DMS 273 (cell line): ENCODE results near the gene HOXC11.

Experiments
- DNase-seq: peaks from one replicate; lab custom pipeline; 2025; ENCODE audit not compliant: unreplicated experiment; lab: John Stamatoyannopoulos, UW

The HOXC11 gene

DNA sequence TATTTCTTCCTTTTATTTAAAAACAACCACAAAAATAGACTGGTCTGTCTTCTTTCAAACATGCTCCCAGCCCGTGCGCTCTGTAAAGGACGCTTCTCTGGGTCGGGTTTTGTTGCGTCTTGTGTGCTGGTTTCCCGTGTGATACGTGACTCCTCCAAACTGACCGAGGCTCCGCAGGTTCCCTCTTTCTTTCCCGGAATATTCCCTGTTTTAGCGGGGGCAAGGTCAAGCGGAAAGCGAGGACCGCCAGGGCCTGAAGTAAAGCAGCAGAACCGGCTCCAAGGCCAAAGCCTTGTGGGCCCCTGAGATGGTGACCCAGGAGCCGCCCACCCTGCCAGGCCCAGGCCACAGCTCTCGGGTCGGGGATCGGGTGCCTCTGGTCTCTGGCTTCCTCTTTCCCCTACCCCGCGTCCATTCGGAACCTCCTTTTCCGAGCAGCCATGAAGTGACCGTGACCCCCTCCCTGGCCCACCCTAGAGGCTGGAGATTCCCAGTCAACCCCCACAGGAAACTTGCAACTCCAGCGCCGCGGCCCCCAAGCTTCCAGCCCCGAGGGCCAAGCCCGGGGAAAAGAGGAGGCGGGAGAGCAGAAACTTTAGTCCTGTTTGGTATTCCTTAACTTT lies 11.1 kb downstream of the HOXC11 start:
- no peak for DNase-seq

DNA sequence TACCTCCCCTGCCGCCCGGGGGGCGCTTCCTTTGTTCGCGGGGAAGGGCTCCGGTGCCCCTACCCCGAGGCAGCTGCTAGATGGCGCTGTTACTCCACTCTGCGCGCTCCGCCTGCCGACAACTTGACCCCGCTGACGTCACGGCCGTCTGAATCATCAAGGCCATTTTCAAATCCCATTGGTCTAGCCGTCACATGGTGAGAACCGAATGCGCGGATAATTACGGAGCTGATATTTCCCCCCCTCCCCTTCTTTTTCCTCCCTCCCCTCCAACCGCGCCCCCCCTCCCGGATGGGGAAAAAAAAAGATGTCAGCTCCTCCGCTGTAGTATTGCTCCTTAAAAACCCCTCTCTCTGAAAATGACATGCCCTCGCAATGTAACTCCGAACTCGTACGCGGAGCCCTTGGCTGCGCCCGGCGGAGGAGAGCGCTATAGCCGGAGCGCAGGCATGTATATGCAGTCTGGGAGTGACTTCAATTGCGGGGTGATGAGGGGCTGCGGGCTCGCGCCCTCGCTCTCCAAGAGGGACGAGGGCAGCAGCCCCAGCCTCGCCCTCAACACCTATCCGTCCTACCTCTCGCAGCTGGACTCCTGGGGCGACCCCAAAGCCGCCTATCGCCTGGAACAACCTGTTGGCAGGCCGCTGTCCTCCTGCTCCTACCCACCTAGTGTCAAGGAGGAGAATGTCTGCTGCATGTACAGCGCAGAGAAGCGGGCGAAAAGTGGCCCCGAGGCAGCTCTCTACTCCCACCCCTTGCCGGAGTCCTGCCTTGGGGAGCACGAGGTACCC lies 12.2 kb downstream of the HOXC11 start, which contains the start of gene HOXC10:
TSS of gene HOXC10 (plus strand) at position 246 of the 791 bp plus-strand sequence. CDS start at position 360, 114 bp downstream.
- peak; percentile 90 for DNase-seq

DNA sequence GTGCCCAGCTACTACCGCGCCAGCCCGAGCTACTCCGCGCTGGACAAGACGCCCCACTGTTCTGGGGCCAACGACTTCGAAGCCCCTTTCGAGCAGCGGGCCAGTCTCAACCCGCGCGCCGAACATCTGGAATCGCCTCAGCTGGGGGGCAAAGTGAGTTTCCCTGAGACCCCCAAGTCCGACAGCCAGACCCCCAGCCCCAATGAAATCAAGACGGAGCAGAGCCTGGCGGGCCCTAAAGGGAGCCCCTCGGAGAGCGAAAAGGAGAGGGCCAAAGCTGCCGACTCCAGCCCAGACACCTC lies 12.7 kb downstream of the HOXC11 start:
- no peak for DNase-seq

DNA sequence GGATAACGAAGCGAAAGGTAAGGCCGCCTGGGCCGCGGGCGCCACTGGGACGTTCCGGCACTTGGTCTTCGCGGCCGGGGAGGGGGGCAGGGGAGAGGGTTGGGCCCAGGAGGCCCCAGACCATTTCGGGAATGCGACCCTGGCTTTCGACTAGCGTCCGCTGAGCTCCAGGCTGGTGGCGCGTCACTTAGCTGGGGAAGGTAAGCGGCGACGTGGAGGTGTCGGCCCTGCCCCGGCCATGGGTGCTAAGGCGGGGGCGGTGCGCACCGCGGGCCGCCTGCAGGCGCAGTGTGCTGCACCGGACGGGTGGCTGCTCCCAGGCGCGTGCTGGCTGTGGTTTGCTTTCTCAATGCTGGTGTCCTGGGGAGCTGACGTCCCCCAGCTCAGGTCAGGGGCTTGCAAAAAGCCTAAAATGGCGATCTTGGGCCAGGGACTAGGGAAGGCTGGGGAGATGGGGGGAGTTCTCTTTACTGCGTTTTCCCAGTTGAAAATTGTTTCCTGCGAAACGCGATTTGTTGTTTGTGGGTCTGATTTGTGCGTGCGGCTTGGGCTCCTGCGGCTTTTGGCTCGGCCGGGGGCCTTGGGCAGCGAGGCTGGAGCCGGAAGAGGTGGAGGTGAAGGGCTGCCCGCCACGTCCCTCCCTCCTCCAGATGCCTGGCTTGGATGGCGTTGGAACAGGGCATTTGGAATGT lies 13.2 kb downstream of the HOXC11 start:
- DNase-seq = no peak

DNA sequence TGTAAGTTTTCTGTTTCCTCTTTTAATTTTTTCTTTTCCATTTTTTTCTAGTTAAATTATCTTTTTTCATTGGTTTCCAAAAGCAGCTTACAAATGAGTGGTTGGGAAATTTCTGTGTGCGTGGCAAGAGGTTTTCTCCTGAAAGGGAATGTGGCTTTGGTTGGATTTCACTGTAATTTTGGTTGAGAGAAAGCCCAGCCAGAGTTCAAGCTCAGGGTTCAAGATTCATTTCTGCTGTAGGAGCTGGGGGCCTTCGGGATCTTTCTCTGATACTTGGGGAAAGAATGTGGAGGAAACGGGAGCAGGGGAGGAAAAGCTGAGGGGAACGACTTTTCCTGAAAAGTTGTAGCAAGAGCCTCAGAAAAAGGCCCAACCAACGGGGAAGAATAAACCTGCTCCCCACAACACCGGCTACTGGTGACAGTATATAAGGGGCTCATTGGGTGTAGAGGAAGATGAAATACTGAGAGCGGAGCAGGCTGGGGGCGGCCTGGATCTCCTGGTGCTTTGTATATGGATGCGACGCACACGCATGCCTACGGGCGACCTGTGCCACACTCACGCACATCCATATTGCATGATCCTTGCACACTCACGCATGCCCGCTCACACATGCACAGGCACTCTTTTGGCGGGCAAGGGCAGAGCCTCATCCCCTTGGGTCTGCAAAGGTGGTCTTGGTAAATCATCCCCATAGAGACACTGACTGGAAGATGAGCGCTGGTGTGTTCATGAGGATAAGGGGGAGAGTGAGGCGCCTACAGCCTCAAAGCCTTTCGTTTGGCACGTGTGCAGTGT lies 14.0 kb downstream of the HOXC11 start:
- DNase-seq = no peak

DNA sequence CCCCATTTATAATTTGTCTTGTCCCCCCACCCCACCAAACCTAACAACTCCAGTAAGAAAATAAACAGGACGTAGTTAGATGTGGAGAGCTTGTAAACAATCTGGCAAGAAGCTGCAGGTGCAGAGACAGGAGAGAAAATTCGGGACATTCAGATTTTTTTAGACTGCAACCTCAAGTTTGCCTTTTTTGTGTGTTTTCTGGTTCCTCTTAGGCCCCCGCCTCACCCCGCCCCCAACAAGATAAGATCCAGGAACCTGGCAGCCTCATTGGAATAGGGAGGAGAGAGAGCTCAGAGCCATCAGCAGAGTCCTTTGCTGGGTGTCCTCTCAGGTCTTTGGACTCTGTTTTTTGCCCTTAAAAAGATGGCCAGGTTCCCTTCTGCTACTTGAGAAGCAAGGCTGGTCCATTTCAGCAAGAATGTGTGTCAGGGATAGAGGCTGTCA lies 14.9 kb downstream of the HOXC11 start:
- no peak for DNase-seq

DNA sequence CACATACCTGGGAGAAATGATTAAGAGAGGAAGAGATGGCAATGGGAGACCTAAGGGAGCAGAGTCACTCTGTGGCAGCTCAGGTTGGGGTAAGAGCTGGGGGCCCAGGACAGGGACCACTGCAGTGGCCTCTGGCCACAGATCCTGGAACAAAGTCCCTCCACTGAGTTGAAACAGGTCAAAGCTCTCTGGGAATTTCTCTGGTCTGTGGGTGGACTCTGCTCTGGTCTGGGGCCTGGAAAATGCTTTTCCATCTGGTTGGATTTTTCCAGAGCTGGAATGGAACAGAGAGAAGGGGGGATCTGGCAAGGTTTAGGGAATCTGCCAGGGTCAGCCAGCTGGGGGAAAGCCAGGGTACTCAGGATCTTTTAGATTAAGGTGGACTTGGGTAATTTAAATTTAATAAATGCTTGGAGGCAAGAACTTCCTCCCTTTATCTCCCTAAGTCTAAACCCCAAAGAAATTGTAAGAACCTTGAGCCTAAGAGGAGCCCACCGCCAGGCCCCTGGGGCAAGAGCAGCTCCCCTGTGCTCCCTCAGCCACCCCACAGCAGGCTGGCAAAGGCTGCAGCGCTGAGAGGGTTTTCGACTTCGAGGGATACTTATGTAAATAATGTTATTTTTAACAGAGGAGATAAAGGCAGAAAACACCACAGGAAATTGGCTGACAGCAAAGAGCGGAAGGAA lies 15.8 kb downstream of the HOXC11 start:
- no peak for DNase-seq

DNA sequence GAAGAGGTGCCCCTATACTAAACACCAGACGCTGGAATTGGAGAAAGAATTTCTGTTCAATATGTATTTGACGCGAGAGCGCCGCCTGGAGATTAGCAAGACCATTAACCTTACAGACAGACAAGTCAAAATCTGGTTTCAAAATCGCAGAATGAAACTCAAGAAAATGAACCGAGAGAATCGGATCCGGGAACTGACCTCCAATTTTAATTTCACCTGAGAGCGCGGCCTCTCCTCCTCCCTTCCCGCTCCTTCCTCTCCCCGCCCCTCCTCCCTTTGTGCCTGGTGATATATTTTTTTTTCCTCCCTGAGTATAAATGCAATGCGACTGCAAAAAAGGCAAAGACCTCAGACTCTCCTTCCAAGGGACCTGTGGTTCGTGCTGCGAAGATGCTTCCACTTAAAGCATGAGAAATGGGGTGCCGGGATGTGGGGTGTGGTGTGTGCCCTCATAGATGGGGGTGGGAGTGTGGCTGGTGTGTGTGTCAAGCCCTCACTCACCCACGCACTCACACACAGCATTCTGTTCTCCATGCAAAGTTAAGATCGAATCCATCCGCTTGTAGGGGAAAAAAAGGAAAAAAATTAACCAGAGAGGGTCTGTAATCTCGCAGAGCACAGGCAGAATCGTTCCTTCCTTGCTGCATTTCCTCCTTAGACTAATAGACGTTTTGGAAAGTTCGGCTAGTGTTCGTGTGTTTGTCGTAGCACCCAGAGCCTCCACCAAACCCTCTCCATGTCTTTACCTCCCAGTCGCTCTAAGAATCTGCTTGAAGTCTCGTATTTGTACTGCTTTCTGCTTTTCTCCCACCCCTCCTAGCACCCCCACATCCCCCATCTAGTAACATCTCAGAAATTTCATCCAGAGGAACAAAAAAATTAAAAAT lies 16.5 kb downstream of the HOXC11 start:
- DNase-seq = peak; percentile 68

DNA sequence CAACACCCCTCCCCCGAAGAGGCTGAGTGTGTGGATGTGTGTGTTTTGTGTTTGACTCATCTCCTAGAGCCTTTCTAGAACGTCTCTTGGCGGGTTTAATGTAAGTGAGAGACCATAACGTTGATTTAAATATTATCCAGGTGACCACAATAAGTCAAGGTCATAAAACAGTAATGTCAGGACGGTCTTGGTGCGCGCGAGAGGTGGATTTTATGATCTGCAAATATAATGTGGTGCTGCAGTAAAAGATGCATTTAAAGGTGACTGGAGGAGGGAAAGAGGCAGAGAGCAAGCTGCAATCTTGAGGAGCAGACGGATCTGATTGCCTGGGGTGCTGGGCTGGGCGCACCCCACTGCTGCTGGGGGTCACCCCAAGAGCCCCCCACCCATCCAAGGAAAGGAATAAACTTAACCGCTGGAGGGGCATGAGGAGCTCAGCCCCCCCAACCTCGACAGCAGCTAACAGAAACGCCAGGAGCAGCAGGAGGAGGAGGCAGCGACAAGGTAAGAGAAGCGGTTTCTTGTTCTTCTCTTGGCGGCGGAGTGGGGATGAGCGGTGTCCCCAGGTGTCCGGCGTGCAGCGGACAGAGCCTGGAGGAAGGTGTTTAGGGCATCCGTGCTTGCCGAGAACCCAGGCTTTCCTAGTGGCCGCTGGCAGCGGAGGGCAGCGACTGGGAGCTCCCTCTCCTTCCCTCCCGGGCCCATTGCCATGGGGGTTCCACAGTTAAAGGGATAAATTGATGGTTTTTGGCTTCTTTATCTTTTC lies 17.6 kb downstream of the HOXC11 start:
- DNase-seq = no peak

DNA sequence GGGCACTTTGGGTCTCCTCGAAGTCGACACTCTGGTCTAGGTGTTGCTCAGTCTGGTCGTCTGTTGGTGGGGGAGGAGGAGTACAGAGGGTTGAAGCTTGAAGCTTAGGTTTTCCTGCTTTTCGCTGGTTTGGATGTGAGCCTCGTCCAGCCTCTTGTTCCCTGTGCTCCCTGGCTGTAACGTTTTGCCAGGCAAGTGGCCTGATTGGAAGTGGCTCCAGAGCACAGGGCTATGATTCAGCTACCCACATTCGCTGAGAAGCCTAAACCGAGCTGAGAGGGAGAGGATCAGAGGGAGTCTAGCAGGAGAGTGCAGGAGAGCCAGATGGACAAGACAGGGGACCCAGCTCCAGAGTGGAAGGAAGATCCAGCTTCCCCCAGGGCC lies 18.1 kb downstream of the HOXC11 start:
- peak; percentile 12 for DNase-seq

DNA sequence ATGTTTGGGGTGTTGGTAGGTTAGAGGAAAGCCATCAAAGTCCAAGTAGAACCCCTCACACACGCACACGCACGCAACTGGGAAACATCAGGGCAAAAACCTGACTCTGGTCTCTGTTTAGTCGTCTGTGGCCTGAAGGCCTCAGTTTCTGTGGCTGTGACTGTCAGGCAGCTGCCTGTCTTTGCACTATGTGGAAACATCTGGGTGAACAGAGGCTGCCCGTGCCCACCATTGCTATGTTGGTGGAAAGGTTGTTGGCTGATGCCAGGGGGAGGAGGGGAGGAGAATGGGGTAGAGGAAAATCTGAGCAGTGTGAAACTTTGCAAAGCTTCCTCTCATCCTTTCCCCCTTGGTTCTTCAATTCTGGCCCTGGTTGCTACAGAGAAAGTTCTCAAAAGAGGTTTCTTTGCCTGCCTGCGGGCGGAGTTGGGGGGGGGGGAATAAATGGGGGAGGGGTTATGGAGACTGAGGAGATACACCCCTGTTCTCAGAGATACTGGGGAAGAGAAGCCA lies 19.5 kb downstream of the HOXC11 start:
- no peak for DNase-seq

DNA sequence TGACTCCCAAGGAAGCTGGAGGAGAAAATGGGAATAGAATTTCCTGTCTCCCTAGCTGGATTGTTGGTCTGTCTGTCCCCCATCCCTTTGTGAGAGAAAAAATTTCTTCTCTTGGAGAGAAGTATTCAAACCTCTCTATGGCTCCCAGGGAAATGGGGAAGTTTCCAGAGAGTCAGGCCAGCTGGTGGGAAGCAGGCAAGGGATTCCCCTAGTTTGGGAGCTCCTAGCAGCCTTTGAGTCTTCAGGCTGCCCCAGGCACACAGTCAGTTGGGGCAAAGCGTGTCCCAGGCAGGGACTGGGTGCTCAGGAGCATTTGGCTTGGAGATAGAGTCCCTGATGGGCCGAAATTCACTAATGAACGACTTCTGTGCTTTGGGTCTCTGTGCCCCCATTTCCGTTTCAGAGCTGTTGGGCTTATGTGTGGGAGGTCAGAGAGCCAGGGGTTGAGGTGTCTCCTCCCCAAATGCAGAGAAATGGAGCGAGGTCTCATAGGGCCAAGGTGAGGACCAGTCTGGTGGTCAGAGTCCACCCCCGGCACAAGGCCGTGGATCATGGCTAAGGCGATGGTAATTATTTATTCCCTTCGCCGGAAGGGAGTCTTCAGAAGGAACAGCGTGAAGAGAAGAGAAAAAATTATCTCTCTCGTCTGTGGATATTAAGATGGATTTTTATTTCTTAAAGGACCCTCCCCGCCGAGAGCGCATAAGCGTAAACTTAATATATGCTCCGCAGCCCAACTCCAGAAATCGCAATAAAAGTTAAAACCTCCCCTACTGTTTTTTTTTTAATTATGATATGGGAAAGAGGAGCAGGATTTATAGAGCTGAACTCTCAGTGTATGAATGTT lies 20.5 kb downstream of the HOXC11 start:
- no peak for DNase-seq

DNA sequence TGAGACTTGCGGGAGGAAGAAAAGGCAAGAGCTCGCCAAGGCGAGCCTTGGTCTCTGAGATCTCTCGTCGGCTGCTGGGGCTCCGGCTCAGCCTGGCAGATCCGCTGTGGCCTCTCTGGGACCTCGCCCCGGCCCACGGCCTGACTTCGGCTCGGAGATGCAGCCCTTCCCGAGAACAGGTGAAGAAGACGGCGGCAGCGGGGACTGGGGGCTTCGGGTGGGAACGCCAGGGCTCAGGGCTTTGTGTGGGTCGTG lies 21.0 kb downstream of the HOXC11 start:
- DNase-seq = no peak

DNA sequence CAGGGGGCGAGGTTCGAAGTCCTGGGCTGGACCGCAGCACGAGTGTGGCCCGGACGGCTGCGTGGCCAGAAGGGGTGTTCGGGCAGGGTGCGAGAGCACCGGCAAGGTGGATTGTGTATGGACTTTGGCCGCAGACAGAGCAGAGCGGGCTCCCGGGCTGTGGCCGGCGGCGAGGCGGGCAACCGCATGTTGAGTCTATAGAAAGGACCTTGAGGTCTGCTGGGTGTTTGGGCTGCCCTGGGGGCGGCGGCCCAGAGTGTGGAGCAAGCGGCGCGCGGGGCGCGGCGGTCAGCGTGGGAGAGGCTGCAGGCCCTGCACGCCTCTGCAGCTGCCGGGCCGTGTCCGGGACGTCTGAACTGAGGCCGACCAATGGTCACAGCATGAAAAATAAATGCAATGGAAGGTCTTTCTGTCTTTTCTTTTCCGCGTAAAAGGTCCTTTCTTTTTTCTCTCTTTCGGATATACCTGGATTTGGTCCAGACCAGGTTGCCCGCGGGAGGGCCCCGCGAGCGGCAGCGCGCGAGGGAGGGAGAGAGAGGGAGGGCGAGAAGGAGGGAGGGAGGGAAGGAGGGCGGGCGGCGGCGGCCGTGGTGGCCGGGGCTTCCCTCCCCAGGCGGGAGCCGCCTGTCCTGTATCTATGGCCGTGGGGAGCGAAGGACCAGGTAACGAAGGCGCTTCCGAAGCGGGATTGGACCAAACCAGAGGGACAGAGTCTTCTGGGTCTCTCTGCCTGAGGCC lies 21.5 kb downstream of the HOXC11 start:
- no peak for DNase-seq

DNA sequence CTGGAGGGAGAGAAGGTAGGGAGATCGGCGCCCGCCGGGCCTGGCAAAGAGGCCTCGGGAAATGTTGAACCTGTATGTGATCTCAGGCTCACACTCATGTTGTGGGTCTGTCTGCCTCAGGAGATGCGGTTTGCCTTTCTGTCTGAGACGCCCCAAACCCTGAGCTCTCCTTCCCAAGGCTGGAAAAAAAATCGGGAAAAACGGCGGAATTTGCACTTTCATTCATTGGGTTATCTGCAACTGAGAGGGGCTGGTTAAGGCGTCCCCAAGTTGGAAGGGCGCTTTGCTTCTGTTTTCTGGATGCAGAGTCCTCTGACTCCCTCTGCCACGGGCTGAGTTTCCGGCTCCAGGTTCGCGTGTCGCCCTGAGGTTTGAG lies 22.1 kb downstream of the HOXC11 start:
- DNase-seq = no peak

DNA sequence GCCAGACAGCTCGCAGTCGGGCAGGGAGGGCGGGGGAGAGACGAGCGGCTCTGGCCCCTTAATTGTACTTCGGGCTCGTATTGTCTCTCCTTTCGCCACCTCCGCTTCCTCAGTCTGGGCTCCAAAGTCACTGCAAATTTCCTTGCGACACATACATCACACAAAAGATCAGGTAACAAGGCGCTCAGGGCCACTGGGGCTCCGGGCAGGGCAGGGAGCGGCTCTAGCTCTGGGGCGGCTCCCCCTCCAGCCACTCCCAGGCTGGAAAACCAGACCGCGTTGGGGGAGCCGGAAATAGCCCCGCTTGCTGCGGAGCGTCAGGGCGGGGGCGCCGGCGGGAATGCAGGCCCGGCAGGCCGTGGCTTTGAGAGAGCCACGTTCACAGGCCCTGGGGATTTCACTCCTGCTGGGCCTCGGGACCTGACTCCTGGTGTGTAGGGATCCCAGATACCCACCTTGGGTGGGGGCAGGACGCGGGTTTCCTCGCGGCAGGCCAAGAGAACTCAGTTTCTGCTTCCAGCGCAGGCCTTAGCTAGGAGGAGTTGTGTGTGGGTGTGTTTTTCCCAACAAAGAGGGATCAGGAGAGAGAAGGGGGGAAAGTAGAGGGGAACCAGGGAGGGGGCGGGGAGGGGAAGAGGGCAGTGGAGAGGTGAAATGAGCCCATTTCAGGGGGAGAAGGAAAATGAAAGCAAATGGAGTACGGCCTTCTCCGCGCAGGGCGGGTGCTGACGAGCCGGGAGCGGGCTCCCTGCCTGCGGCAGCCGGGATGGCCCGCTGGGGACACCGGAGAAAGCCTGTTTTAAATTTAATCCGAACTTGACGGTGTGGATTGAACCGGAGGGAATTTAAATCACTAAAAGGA lies 22.7 kb downstream of the HOXC11 start:
- DNase-seq = no peak
